ENCODE measurements around the gene KCNAB2.

KCNAB2 gene

DNA sequence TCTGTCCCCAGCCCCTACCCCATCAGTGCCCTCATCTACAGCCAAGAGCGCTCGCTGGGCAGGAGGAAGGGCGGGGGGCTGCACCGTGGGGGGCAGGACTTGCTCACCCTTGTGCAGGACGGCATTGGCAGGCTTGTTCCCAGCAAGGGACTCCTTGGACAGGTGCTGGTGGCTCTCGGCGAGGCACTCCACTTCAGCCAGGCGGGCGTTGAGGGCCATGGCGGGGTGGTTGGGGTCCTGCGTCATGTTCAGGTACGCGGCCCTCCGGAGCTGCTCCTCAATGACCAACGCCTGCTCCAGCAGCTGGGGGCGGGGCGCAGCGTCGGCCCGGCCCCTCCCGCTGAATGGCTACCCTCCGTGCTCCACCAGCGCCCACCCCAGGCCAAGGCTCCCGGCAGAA, 64.0 kb downstream of the KCNAB2 start:
- DNase-seq (ENCODE audit: low spot score): no peak

GRCh38 chr1:6110326-6110725, 64.6 kb downstream of the KCNAB2 start:
- no peak for DNase-seq (ENCODE audit: low spot score)

GRCh38 chr1:6111571-6111970, 65.9 kb downstream of the KCNAB2 start:
- no peak for DNase-seq (ENCODE audit: low spot score)

GRCh38 chr1:6111991-6112689, 66.5 kb downstream of the KCNAB2 start:
- DNase-seq (ENCODE audit: low spot score): no peak

DNA sequence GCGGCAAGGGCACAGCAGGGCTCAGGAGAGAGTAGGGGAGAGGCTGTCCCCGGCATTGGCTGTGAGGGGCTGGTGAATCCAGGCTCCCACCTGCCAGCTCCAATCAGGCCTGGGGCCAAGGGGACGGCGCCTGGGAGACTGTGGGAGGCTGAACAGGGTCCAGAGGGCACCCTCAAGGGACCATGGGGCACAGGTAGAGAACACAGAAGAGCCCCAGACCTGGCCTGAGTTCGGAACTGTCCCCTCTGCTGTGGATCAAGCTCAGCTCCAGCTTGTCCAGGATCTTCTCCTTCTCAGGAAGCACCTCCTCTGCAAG, 67.0 kb downstream of the KCNAB2 start:
- DNase-seq (ENCODE audit: low spot score): no peak

DNA sequence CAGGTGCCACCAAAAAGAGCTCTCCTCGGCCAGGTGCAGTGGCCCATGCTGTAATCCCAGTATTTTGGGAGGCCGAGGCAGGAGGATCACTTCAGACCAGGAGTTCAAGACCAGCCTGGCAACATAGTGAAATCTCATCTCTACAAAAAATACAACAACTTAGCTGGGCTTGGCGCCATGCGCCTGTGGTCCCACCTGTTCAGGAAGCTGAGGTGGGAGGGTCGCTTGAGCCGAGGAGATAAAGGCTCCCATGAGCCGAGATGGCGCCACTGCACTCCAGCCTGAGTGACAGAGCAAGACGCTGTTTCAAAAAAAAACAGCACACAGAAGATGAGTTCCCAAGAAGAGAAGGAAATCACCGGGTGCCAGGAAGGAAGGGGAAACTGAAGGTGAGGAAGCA, 67.4 kb downstream of the KCNAB2 start:
- no peak for DNase-seq (ENCODE audit: low spot score)

DNA sequence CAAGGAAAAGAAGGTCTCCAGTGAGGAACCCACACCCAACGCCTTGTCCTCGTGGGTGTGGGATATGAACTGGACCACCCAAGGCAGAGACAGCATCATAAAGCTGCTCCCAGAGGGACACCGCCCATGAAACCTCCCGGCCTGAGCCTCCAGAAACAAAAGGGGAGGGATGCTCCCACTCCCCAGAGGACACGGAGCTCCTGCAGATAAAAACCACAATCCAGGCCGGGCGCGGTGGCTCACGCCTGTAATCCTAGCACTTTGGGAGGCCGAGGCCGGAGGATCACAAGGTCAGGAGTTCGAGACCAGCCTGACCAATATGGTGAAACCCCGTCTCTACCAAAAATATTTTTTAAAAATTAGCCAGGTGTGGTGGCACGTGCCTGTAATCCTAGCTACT, 68.1 kb downstream of the KCNAB2 start:
- no peak for DNase-seq (ENCODE audit: low spot score)

- no peak for DNase-seq (ENCODE audit: low spot score)
These were observed 70.4 kb downstream of the KCNAB2 start for GRCh38 chr1:6116137-6116536.

- DNase-seq (ENCODE audit: low spot score): no peak
These were observed 71.4 kb downstream of the KCNAB2 start for GRCh38 chr1:6117064-6117463.

GRCh38 chr1:6117624-6118023, 71.9 kb downstream of the KCNAB2 start:
- no peak for DNase-seq (ENCODE audit: low spot score)

DNA sequence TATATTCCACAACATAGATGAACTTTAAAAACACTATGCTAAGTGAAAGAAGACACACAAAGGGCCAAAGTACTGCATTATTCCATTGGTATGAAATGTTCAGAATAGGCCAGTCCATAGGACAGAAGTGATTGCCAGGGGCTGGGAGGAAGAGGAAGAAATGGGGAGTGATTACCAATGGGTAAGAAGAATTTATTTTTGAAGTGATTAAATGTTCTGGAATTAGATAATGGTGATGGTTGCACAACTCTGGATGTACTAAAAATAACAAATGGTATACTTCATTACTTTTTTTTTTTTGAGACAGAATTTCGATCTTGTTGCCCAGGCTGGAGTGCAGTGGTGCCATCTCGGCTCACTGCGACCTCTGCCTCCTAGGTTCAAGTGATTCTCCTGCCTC, 72.7 kb downstream of the KCNAB2 start:
- DNase-seq (ENCODE audit: low spot score): no peak

- no peak for DNase-seq (ENCODE audit: low spot score)
These were observed 75.3 kb downstream of the KCNAB2 start for GRCh38 chr1:6121021-6121421.

DNA sequence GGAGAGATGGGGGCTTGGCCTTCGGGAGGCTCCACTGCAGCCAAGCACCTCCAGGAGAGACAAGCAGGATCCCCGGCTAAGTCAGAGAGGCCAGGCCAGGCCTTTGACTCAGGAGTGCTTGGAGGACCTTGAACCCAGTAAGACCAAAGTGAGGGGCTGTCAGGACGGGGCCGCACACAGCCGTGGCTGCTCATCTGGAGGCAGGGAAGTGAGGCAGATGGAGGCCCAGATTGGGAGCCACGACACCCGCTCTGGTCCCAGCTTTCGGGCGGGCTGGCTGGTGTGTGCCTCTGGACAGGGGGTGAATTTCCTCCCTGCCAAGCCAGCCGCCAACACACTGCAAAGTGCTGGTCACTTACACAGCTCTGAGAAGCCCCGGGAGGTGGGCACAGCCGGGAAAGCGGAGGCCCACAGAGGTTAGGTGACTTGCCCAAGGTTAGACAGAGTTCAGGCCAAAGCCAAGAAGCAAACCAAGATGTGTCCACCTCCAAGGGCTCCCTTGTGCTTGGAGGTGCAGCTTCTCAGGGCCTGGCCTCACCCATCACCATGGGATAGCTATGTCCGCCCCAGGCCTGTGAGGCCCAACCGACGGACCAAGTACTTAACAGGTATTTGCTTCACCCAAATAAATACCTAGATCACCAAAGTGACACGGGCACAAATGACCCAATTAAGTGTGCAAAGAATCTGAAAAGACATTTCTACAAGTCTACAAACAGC, 76.1 kb downstream of the KCNAB2 start:
- DNase-seq (ENCODE audit: low spot score): no peak

- DNase-seq (ENCODE audit: low spot score): no peak
These were observed 77.4 kb downstream of the KCNAB2 start for GRCh38 chr1:6123083-6123482.

- no peak for DNase-seq (ENCODE audit: low spot score)
These were observed 78.1 kb downstream of the KCNAB2 start for GRCh38 chr1:6123816-6124215.

- DNase-seq (ENCODE audit: low spot score): no peak
These were observed 78.7 kb downstream of the KCNAB2 start for GRCh38 chr1:6124341-6124740.

DNA sequence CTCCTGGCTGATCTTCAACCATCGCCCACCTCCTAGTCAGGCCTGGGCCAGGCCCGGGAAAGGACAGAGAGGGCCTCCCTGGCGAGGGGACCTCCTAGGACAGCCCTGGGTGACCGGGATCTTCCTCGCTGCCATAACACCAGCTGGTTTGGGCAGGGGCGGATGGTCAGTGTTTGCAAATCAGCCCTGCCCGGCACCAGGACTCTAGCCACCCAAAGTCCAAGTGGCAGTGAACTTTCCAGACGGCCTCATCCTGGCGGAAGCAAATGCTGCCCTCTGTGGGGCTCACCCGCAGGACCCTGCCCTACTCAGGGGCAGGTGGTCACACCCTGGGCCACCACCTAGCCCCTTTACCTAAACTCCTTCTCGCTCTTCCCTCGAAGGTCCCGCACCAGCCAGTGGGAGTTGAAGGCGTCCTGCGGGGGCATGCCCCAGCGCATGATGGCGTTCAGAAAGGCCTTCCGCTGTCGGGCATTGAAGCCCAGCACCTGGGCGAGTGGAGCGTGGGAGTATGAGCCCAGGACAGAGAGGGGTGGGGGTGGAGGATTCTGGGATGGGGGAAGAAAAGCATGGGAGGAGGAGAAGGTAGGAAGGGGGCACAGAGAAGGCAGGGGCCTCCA, 79.2 kb downstream of the KCNAB2 start:
- no peak for DNase-seq (ENCODE audit: low spot score)

- no peak for DNase-seq (ENCODE audit: low spot score)
These were observed 79.7 kb downstream of the KCNAB2 start for GRCh38 chr1:6125366-6125765.

GRCh38 chr1:6126028-6126427, 80.3 kb downstream of the KCNAB2 start:
- no peak for DNase-seq (ENCODE audit: low spot score)

- DNase-seq (ENCODE audit: low spot score): no peak
These were observed 80.9 kb downstream of the KCNAB2 start for GRCh38 chr1:6126521-6127067.

GRCh38 chr1:6127587-6128163, 82.0 kb downstream of the KCNAB2 start:
- DNase-seq (ENCODE audit: low spot score): peak; percentile 65

- DNase-seq (ENCODE audit: low spot score): no peak
These were observed 82.8 kb downstream of the KCNAB2 start for GRCh38 chr1:6128276-6129081.

All from LoVo (cell line).